HCT116 (cell line): ENCODE data around the gene ANKRD18A. TPM values are rescaled to one million over a fixed set of nuclear protein-coding genes. Genes with fewer than 3 reads are reported as not detected.

Experiments
- ATAC-seq: fragments of 200-7000 bp; cut with Tn5 transposase; 2 replicates; pipeline ENCODE4 v1.9.1; 2020; ENCODE audit warnings: mild to moderate bottlenecking, moderate library complexity
- BruUV-seq: library from RNA; stranded (reverse); fragments of 400-500 nt; replicated peaks from 2 replicates; lab custom pipeline; 2021; lab: Mats Ljungman, UMichigan
- CTCF ChIA-PET: fragments of 300-600 bp; sonication (Branson Sonifier 250); formaldehyde crosslinking; loops from one replicate; lab custom pipeline; 2021; ENCODE audit warnings: antibody characterized with exemption; lab: Charles Lee
- POLR2A ChIA-PET: fragments of 300-600, 350-600 bp; sonication (Branson Sonifier 250); formaldehyde crosslinking; loops from one replicate; lab custom pipeline; 2021; ENCODE audit warnings: antibody characterized with exemption; lab: Charles Lee
- RAD21 ChIA-PET, 2 experiments: fragments of 300-600 bp; sonication (Branson Sonifier 250); formaldehyde crosslinking; loops; one replicate each; lab custom pipeline; 2023; ENCODE audit warnings: low total read pairs in 2 of 2; ENCODE audit not compliant: uncharacterized antibody in 2 of 2, unreplicated experiment in 2 of 2, low non-redundant PET in 1 of 2; lab: Charles Lee
- DNase-seq: peaks from one replicate; pipeline ENCODE4 v3.0.0-alpha.2; 2010; ENCODE audit warnings: low read depth, low spot score
- H2AFZ ChIP-seq: fragments of 200-600 bp; shearing (Covaris generic), sonication (generic); 2 replicates; pipeline ENCODE4 v1.6.1; 2017; ENCODE audit warnings: low read depth, mixed run types, mixed read lengths, antibody characterized with exemption, low read length; ENCODE audit not compliant: poor library complexity, severe bottlenecking
- H3K27ac ChIP-seq: 2 replicates; pipeline ENCODE4 v1.5.1; 2012; ENCODE audit warnings: low read depth, low read length
- H3K27me3 ChIP-seq: fragments of 200-600 bp; sonication (generic); 2 replicates; pipeline ENCODE4 v1.6.1; 2016; ENCODE audit warnings: mixed run types, low read length, mixed read lengths; ENCODE audit not compliant: insufficient read depth
- H3K36me3 ChIP-seq, 2 experiments: fragments of 200-500 bp in 1 of 2; fragments of 200-600 bp in 1 of 2; sonication (Bioruptor generic) in 1 of 2; sonication (generic) in 1 of 2; 2 replicates each; pipeline versions ENCODE4 v1.5.1 to v1.6.1; 2014 to 2016; ENCODE audit warnings: low read length in 2 of 2, inconsistent platforms in 1 of 2, mixed read lengths in 1 of 2, mixed run types in 1 of 2; ENCODE audit not compliant: insufficient read depth in 2 of 2, control insufficient read depth in 1 of 2
- H3K4me1 ChIP-seq, 2 experiments: fragments of 200-600 bp in 1 of 2; sonication (generic) in 1 of 2; 2 replicates each; pipeline versions ENCODE4 v1.5.1 to v1.6.1; 2012 to 2017; ENCODE audit warnings: low read length in 2 of 2, inconsistent platforms in 1 of 2, mild to moderate bottlenecking in 1 of 2, mixed read lengths in 1 of 2, mixed run types in 1 of 2, moderate library complexity in 1 of 2; ENCODE audit not compliant: insufficient read depth in 2 of 2, control insufficient read depth in 1 of 2
- H3K4me2 ChIP-seq: fragments of 200-600 bp; sonication (generic); 2 replicates; pipeline ENCODE4 v1.6.1; 2017; ENCODE audit warnings: mixed run types, low read length, mixed read lengths
- H3K4me3 ChIP-seq, 2 experiments: fragments of 200-600 bp in 1 of 2; sonication (generic) in 1 of 2; replicated peaks in 1 of 2; 2 replicates each; pipeline ENCODE4 v1.5.1; 2011 to 2016; ENCODE audit warnings: low read length in 2 of 2, control low read depth in 1 of 2, low read depth in 1 of 2, mild to moderate bottlenecking in 1 of 2, mixed read lengths in 1 of 2, mixed run types in 1 of 2
- H3K79me2 ChIP-seq: fragments of 200-600 bp; sonication (generic); 2 replicates; pipeline ENCODE4 v1.6.1; 2017; ENCODE audit warnings: mild to moderate bottlenecking, mixed run types, low read length, moderate library complexity, mixed read lengths; ENCODE audit not compliant: insufficient read depth
- H3K9ac ChIP-seq: fragments of 200-600 bp; sonication (generic); 2 replicates; pipeline ENCODE4 v1.6.1; 2016; ENCODE audit warnings: low read length, mixed read lengths
- H3K9me2 ChIP-seq: fragments of 200-600 bp; sonication (generic), shearing (Covaris generic); 2 replicates; pipeline ENCODE4 v1.6.1; 2017; ENCODE audit warnings: mixed run types, mild to moderate bottlenecking, moderate library complexity; ENCODE audit not compliant: insufficient read depth
- H3K9me3 ChIP-seq, 2 experiments: fragments of 200-500 bp in 1 of 2; fragments of 200-600 bp in 1 of 2; sonication (Bioruptor generic) in 1 of 2; sonication (generic) in 1 of 2; 2 replicates each; pipeline ENCODE4 v1.6.1; 2014 to 2017; ENCODE audit warnings: low read length in 2 of 2, mixed read lengths in 2 of 2, inconsistent platforms in 1 of 2, low read depth in 1 of 2, mild to moderate bottlenecking in 1 of 2, mixed run types in 1 of 2, moderate library complexity in 1 of 2; ENCODE audit not compliant: control insufficient read depth in 1 of 2, insufficient read depth in 1 of 2
- H4K20me1 ChIP-seq: fragments of 200-600 bp; sonication (generic), shearing (Covaris generic); 2 replicates; pipeline ENCODE4 v1.6.1; 2017; ENCODE audit warnings: mixed run types, mild to moderate bottlenecking, moderate library complexity; ENCODE audit not compliant: insufficient read depth
- CEBPB ChIP-seq: IDR thresholded peaks from 2 replicates; pipeline ENCODE4 v1.6.1; 2012; ENCODE audit warnings: low read depth
- EZH2phosphoT487 ChIP-seq: fragments of 200-600 bp; IDR thresholded peaks from 2 replicates; pipeline ENCODE4 v1.6.1; 2018; ENCODE audit warnings: antibody characterized with exemption, borderline replicate concordance
- JUND ChIP-seq: IDR thresholded peaks from 2 replicates; pipeline ENCODE4 v1.6.1; 2012
- POLR2A ChIP-seq: IDR thresholded peaks from 2 replicates; pipeline ENCODE4 v1.7.0; 2011; ENCODE audit warnings: borderline replicate concordance; ENCODE audit not compliant: insufficient read depth, insufficient read length; ENCODE audit errors: extremely low read depth
- SP1 ChIP-seq: IDR thresholded peaks from 2 replicates; pipeline ENCODE4 v1.6.1; 2012; ENCODE audit warnings: low read depth
- TCF7L2 ChIP-seq: IDR thresholded peaks from 2 replicates; pipeline ENCODE4 v1.7.0; 2011; ENCODE audit warnings: borderline replicate concordance, inconsistent platforms; ENCODE audit not compliant: insufficient read depth, insufficient read length; ENCODE audit errors: extremely low read depth
- YY1 ChIP-seq: IDR thresholded peaks from 2 replicates; pipeline ENCODE4 v1.6.1; 2011; ENCODE audit warnings: low read length, low read depth, moderate library complexity, mild to moderate bottlenecking; ENCODE audit not compliant: insufficient replicate concordance; ENCODE audit errors: extremely low read depth
- ZFX ChIP-seq: fragments of 450-650 bp; IDR thresholded peaks from 2 replicates; pipeline ENCODE4 v1.6.1; 2017
- ZNF274 ChIP-seq: fragments of 200-500 bp; sonication (Bioruptor generic); IDR thresholded peaks from 2 replicates; pipeline ENCODE4 v1.6.1; 2014; ENCODE audit warnings: mild to moderate bottlenecking, low read depth, low read length, inconsistent platforms
- intact Hi-C: fragments of 100-400 bp; cut with micrococcal nuclease; formaldehyde crosslinking; loops from 2 replicates; pipeline ENCODE4 v1.10.0; 2022
- total RNA-seq: library from RNA; stranded (reverse); gene quantifications from one replicate; pipeline ENCODE4 v1.2.1, GENCODE V29; 2021; ENCODE audit not compliant: unreplicated experiment
- TF ChIP-seq, protein P1 (sequence below), 3 experiments: fragments of 200-600 bp in 1 of 3; sonication (generic) in 1 of 3; IDR thresholded peaks in 2 of 3; conservative IDR thresholded peaks in 1 of 3; 2 replicates each; pipeline ENCODE4 v1.5.1; 2012 to 2017; ENCODE audit warnings: low read depth in 2 of 3, low read length in 2 of 3, antibody characterized with exemption in 1 of 3, borderline replicate concordance in 1 of 3, control low read depth in 1 of 3, mild to moderate bottlenecking in 1 of 3, mixed read lengths in 1 of 3, mixed run types in 1 of 3, moderate library complexity in 1 of 3; ENCODE audit not compliant: insufficient read depth in 1 of 3
- TF ChIP-seq, protein P2 (sequence below): IDR thresholded peaks from 2 replicates; pipeline ENCODE4 v1.6.1; 2012; ENCODE audit warnings: low read depth

Gene ANKRD18A
- total RNA-seq, 1 experiment from 2014 or later, result 24.2 TPM

- TF ChIP-seq, protein P1, sequence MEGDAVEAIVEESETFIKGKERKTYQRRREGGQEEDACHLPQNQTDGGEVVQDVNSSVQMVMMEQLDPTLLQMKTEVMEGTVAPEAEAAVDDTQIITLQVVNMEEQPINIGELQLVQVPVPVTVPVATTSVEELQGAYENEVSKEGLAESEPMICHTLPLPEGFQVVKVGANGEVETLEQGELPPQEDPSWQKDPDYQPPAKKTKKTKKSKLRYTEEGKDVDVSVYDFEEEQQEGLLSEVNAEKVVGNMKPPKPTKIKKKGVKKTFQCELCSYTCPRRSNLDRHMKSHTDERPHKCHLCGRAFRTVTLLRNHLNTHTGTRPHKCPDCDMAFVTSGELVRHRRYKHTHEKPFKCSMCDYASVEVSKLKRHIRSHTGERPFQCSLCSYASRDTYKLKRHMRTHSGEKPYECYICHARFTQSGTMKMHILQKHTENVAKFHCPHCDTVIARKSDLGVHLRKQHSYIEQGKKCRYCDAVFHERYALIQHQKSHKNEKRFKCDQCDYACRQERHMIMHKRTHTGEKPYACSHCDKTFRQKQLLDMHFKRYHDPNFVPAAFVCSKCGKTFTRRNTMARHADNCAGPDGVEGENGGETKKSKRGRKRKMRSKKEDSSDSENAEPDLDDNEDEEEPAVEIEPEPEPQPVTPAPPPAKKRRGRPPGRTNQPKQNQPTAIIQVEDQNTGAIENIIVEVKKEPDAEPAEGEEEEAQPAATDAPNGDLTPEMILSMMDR (IDR thresholded peaks at IDR 0.05 in 2 of 3, conservative IDR thresholded peaks at IDR 0.05 in 1 of 3; ENCODE audit: borderline replicate concordance in 1 of 3, insufficient read depth in 1 of 3, low read depth in 2 of 3, low read length in 2 of 3), result no peak
- no peak for TF ChIP-seq SP1
These were observed 18.6 kb upstream of the ANKRD18A start (continued) for GRCh38 chr9:38638881-38639576.

- TF ChIP-seq CEBPB (no peak), EZH2phosphoT487 (no peak), JUND (no peak), TCF7L2 (no peak), ZFX (no peak), ZNF274 (no peak), POLR2A (no peak), YY1 (no peak)
- TF ChIP-seq, protein P2, sequence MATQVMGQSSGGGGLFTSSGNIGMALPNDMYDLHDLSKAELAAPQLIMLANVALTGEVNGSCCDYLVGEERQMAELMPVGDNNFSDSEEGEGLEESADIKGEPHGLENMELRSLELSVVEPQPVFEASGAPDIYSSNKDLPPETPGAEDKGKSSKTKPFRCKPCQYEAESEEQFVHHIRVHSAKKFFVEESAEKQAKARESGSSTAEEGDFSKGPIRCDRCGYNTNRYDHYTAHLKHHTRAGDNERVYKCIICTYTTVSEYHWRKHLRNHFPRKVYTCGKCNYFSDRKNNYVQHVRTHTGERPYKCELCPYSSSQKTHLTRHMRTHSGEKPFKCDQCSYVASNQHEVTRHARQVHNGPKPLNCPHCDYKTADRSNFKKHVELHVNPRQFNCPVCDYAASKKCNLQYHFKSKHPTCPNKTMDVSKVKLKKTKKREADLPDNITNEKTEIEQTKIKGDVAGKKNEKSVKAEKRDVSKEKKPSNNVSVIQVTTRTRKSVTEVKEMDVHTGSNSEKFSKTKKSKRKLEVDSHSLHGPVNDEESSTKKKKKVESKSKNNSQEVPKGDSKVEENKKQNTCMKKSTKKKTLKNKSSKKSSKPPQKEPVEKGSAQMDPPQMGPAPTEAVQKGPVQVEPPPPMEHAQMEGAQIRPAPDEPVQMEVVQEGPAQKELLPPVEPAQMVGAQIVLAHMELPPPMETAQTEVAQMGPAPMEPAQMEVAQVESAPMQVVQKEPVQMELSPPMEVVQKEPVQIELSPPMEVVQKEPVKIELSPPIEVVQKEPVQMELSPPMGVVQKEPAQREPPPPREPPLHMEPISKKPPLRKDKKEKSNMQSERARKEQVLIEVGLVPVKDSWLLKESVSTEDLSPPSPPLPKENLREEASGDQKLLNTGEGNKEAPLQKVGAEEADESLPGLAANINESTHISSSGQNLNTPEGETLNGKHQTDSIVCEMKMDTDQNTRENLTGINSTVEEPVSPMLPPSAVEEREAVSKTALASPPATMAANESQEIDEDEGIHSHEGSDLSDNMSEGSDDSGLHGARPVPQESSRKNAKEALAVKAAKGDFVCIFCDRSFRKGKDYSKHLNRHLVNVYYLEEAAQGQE, result no peak
- TF ChIP-seq, protein P1 (IDR thresholded peaks at IDR 0.05 in 2 of 3, conservative IDR thresholded peaks at IDR 0.05 in 1 of 3; ENCODE audit: borderline replicate concordance in 1 of 3, insufficient read depth in 1 of 3, low read depth in 2 of 3, low read length in 2 of 3), result no peak
- TF ChIP-seq, all 23 proteins: peak for 0
- Histone ChIP-seq H3K27me3 (no peaks in the 10 kb centered on the region), H3K9ac (no peak overlapping the region), H2AFZ (no peak overlapping the region), H4K20me1 (no peaks in the 10 kb centered on the region), H3K79me2 (no peaks in the 10 kb centered on the region), H3K27ac (no peak overlapping the region), H3K4me1 (no peaks in the 10 kb centered on the region), H3K9me3 (no peaks in the 10 kb centered on the region), H3K4me2 (no peak overlapping the region), H3K36me3 (no peaks in the 10 kb centered on the region), H3K4me3 (no peak overlapping the region), H3K9me2 (no peaks in the 10 kb centered on the region)
- no peak for ATAC-seq
- intact Hi-C loops, result loop anchor here (10.0 kb wide), 1 partner anchor 70 kb away; no protein-coding TSS in a partner anchor
- RAD21 ChIA-PET, result no interaction called here
- BruUV-seq, result no TSS peak
- POLR2A ChIA-PET, result interaction anchor here (1.6 kb wide), 1 partner anchor 13 kb away, joined by 3 read pairs; no protein-coding TSS in a partner anchor
- CTCF ChIA-PET, result no interaction called here
- DNase-seq, result no peak
These were observed 13.9 kb upstream of the ANKRD18A start for GRCh38 chr9:38634315-38634714.
